ENCODE data around the gene NR5A2.
A peak's percentile ranks its signal among the peaks of the same experiment; 100 is the strongest.

The NR5A2 gene

GRCh38 chr1:200147094-200147493 lies 119.6 kb downstream of the NR5A2 start:
- H3K4me1 Mint-ChIP-seq (ENCODE audit: low read depth) = peaks cover 21% of the 10 kb centered on the region
- no peak overlapping the region for H3K27ac Mint-ChIP-seq
- H3K27me3 Mint-ChIP-seq = no peaks in the 10 kb centered on the region
- no peaks in the 10 kb centered on the region for H3K9me3 Mint-ChIP-seq (ENCODE audit: low read depth)
- H3K4me3 Mint-ChIP-seq = no peak overlapping the region
- H3K36me3 Mint-ChIP-seq = no peaks in the 10 kb centered on the region

- Mint-ChIP-seq H3K9me3 (ENCODE audit: low read depth) (no peaks in the 10 kb centered on the region), H3K27me3 (no peaks in the 10 kb centered on the region), H3K36me3 (no peaks in the 10 kb centered on the region), H3K27ac (no peak overlapping the region), H3K4me1 (ENCODE audit: low read depth) (peaks cover 25% of the 10 kb centered on the region), H3K4me3 (no peak overlapping the region)
Measured at GRCh38 chr1:200147742-200148141, 120.2 kb downstream of the NR5A2 start.

- Mint-ChIP-seq H3K4me1 (ENCODE audit: low read depth) (peaks cover 44% of the 10 kb centered on the region), H3K27ac (peak overlapping the region; percentile 90), H3K9me3 (ENCODE audit: low read depth) (no peaks in the 10 kb centered on the region), H3K36me3 (no peaks in the 10 kb centered on the region), H3K4me3 (peak overlapping the region; percentile 17), H3K27me3 (no peaks in the 10 kb centered on the region)
Measured at GRCh38 chr1:200150006-200150405, 122.5 kb downstream of the NR5A2 start.

GRCh38 chr1:200150721-200151120 lies 123.2 kb downstream of the NR5A2 start:
- no peaks in the 10 kb centered on the region for H3K9me3 Mint-ChIP-seq (ENCODE audit: low read depth)

GRCh38 chr1:200152336-200152735 lies 124.8 kb downstream of the NR5A2 start:
- Mint-ChIP-seq H3K4me3 (no peak overlapping the region), H3K36me3 (no peaks in the 10 kb centered on the region), H3K27me3 (no peaks in the 10 kb centered on the region), H3K9me3 (ENCODE audit: low read depth) (no peaks in the 10 kb centered on the region), H3K4me1 (ENCODE audit: low read depth) (peaks cover 43% of the 10 kb centered on the region), H3K27ac (peak overlapping the region; percentile 94)

More at GRCh38 chr1:200150721-200151120, 123.2 kb downstream of the NR5A2 start:
- H3K36me3 Mint-ChIP-seq = no peaks in the 10 kb centered on the region
- peak overlapping the region; percentile 90 for H3K27ac Mint-ChIP-seq
- no peak overlapping the region for H3K4me3 Mint-ChIP-seq
- H3K27me3 Mint-ChIP-seq = no peaks in the 10 kb centered on the region
- peaks cover 45% of the 10 kb centered on the region for H3K4me1 Mint-ChIP-seq (ENCODE audit: low read depth)

GRCh38 chr1:200153277-200154055 lies 126.0 kb downstream of the NR5A2 start:
- Mint-ChIP-seq H3K27ac (peak overlapping the region; percentile 94), H3K4me1 (ENCODE audit: low read depth) (peaks cover 43% of the 10 kb centered on the region), H3K36me3 (no peaks in the 10 kb centered on the region), H3K27me3 (no peaks in the 10 kb centered on the region), H3K9me3 (ENCODE audit: low read depth) (no peaks in the 10 kb centered on the region), H3K4me3 (peak overlapping the region; percentile 84)

GRCh38 chr1:200154069-200154767 lies 126.7 kb downstream of the NR5A2 start:
- Mint-ChIP-seq H3K36me3 (no peaks in the 10 kb centered on the region), H3K27ac (peak overlapping the region; percentile 94), H3K9me3 (ENCODE audit: low read depth) (no peaks in the 10 kb centered on the region), H3K4me3 (peak overlapping the region; percentile 78), H3K4me1 (ENCODE audit: low read depth) (peaks cover 43% of the 10 kb centered on the region), H3K27me3 (no peaks in the 10 kb centered on the region)

- Mint-ChIP-seq H3K27me3 (no peaks in the 10 kb centered on the region), H3K36me3 (no peaks in the 10 kb centered on the region), H3K4me3 (no peak overlapping the region), H3K4me1 (ENCODE audit: low read depth) (peaks cover 21% of the 10 kb centered on the region), H3K9me3 (ENCODE audit: low read depth) (no peaks in the 10 kb centered on the region), H3K27ac (no peak overlapping the region)
Measured at GRCh38 chr1:200157715-200158114, 130.2 kb downstream of the NR5A2 start.

GRCh38 chr1:200161801-200162200 lies 134.3 kb downstream of the NR5A2 start:
- no peaks in the 10 kb centered on the region for H3K9me3 Mint-ChIP-seq (ENCODE audit: low read depth)
- H3K4me1 Mint-ChIP-seq (ENCODE audit: low read depth) = no peaks in the 10 kb centered on the region
- H3K27ac Mint-ChIP-seq = no peak overlapping the region
- H3K36me3 Mint-ChIP-seq = no peaks in the 10 kb centered on the region
- H3K4me3 Mint-ChIP-seq = no peak overlapping the region
- H3K27me3 Mint-ChIP-seq = no peaks in the 10 kb centered on the region

GRCh38 chr1:200162258-200162657 lies 134.7 kb downstream of the NR5A2 start:
- Mint-ChIP-seq H3K9me3 (ENCODE audit: low read depth) (no peaks in the 10 kb centered on the region), H3K27ac (no peak overlapping the region), H3K36me3 (no peaks in the 10 kb centered on the region), H3K4me3 (no peak overlapping the region), H3K4me1 (ENCODE audit: low read depth) (no peaks in the 10 kb centered on the region), H3K27me3 (no peaks in the 10 kb centered on the region)

- Mint-ChIP-seq H3K27ac (no peak overlapping the region), H3K9me3 (ENCODE audit: low read depth) (no peaks in the 10 kb centered on the region), H3K36me3 (no peaks in the 10 kb centered on the region), H3K4me1 (ENCODE audit: low read depth) (no peaks in the 10 kb centered on the region), H3K27me3 (no peaks in the 10 kb centered on the region), H3K4me3 (no peak overlapping the region)
Measured at GRCh38 chr1:200162877-200163276, 135.4 kb downstream of the NR5A2 start.

GRCh38 chr1:200163911-200164310 lies 136.4 kb downstream of the NR5A2 start:
- H3K4me3 Mint-ChIP-seq = no peak overlapping the region
- no peaks in the 10 kb centered on the region for H3K36me3 Mint-ChIP-seq
- no peaks in the 10 kb centered on the region for H3K27me3 Mint-ChIP-seq
- H3K27ac Mint-ChIP-seq = no peak overlapping the region
- no peaks in the 10 kb centered on the region for H3K4me1 Mint-ChIP-seq (ENCODE audit: low read depth)
- no peaks in the 10 kb centered on the region for H3K9me3 Mint-ChIP-seq (ENCODE audit: low read depth)

GRCh38 chr1:200165493-200166220 lies 138.1 kb downstream of the NR5A2 start:
- Mint-ChIP-seq H3K27me3 (no peaks in the 10 kb centered on the region), H3K36me3 (no peaks in the 10 kb centered on the region), H3K9me3 (ENCODE audit: low read depth) (no peaks in the 10 kb centered on the region)

GRCh38 chr1:200166411-200166810 lies 138.9 kb downstream of the NR5A2 start:
- no peaks in the 10 kb centered on the region for H3K36me3 Mint-ChIP-seq
- H3K9me3 Mint-ChIP-seq (ENCODE audit: low read depth) = no peaks in the 10 kb centered on the region
- H3K27me3 Mint-ChIP-seq = no peaks in the 10 kb centered on the region
- no peaks in the 10 kb centered on the region for H3K4me1 Mint-ChIP-seq (ENCODE audit: low read depth)
- H3K4me3 Mint-ChIP-seq = no peak overlapping the region
- no peak overlapping the region for H3K27ac Mint-ChIP-seq

More at GRCh38 chr1:200165493-200166220, 138.1 kb downstream of the NR5A2 start:
- Mint-ChIP-seq H3K27ac (no peak overlapping the region), H3K4me1 (ENCODE audit: low read depth) (no peaks in the 10 kb centered on the region), H3K4me3 (no peak overlapping the region)

- no peaks in the 10 kb centered on the region for H3K36me3 Mint-ChIP-seq
- H3K27ac Mint-ChIP-seq = no peak overlapping the region
Measured at GRCh38 chr1:200168926-200169325, 141.4 kb downstream of the NR5A2 start.

More at GRCh38 chr1:200168926-200169325, 141.4 kb downstream of the NR5A2 start:
- H3K27me3 Mint-ChIP-seq = no peaks in the 10 kb centered on the region
- no peak overlapping the region for H3K4me3 Mint-ChIP-seq
- H3K9me3 Mint-ChIP-seq (ENCODE audit: low read depth) = no peaks in the 10 kb centered on the region
- no peaks in the 10 kb centered on the region for H3K4me1 Mint-ChIP-seq (ENCODE audit: low read depth)
